ENCODE results near the gene RERE. TPM values are rescaled to one million over a fixed set of nuclear protein-coding genes. Genes with fewer than 3 reads are reported as not detected.
"Not testable (repeated sequence)": the region's sequence is repeated elsewhere in the genome, so short reads cannot be mapped to it uniquely, and the experiment has no call there.

The RERE gene
- total RNA-seq, 1 experiment from 2014 or later: 40.6 TPM

DNA sequence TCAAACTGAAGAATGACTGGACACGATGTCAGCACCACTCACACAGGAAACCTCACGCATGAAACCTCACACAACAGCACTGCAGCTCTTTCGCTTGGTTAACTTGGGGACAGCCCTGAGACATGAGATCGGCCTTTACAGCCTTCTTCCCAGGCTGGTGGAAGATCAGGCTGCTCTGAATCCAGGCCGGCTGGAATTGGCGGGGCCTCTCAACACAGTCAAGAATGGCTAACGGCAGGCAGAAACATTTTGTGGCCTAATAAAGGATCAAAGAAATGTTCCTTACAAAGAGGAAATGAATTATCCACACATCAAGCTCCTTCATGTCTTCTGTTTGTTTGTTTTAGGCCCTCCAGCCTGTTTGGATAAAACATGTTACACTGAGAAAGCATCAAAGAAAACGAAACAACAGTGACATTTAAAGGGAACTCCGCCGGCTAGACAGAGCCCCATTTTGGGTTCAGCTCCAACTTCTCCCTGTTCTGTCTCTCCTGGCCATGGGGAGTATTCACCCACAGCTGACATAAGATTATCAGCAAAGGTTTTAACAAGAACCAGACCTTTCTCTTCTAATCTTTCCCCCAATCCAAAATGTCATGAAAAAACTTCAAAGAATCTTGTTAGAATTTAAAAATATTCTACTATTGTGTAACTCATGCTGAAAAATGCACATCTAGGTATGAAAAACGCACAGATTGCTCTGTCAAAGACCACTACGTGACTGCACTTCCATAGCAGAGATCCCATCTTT lies 368.4 kb downstream of the RERE start:
- no peak overlapping the region for H3K9ac ChIP-seq (ENCODE audit: low read length)
- ATAC-seq: no peak
- intact Hi-C loops (cut with micrococcal nuclease): no loop called here

DNA sequence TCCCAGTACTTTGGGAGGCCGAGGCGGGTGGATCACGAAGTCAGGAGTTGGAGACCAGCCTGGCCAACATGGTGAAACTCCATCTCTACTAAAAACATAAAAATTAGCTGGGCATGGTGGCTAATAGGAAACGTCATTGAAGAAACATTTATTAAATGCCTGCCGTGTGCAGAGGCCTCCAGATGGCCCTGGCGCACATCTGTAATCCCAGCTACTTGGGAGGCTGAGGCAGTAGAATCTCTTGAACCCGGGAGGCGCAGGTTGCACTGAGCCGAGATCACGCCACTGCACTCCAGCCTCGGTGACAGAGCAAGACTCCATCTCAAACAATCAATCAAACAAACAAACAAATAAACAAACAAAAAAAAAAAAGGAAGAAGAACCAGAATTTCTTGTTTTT lies 368.9 kb downstream of the RERE start:
- H3K4me3 ChIP-seq (replicated peaks in 1 of 2; ENCODE audit: low read depth in 1 of 2, low read length in 2 of 2); H3K9me2 ChIP-seq (ENCODE audit: insufficient read depth); H3K27me3 ChIP-seq (ENCODE audit: insufficient read depth, low read length); H3K4me2 ChIP-seq (ENCODE audit: low read length); H4K20me1 ChIP-seq (ENCODE audit: insufficient read depth); RAD21 ChIA-PET (ENCODE audit: low non-redundant PET in 1 of 2, low total read pairs in 2 of 2, uncharacterized antibody in 2 of 2, unreplicated experiment in 2 of 2); H3K27ac ChIP-seq (ENCODE audit: low read depth, low read length); POLR2A ChIA-PET; CTCF ChIA-PET; ATAC-seq; H2AFZ ChIP-seq (ENCODE audit: low read depth, low read length, poor library complexity, severe bottlenecking); H3K79me2 ChIP-seq (ENCODE audit: insufficient read depth, low read length); BruUV-seq (replicated peaks); H3K4me1 ChIP-seq (ENCODE audit: control insufficient read depth in 1 of 2, insufficient read depth in 2 of 2, low read length in 2 of 2); intact Hi-C loops (cut with micrococcal nuclease); H3K36me3 ChIP-seq (ENCODE audit: control insufficient read depth in 1 of 2, insufficient read depth in 2 of 2, low read length in 2 of 2); H3K9ac ChIP-seq (ENCODE audit: low read length); DNase-seq (ENCODE audit: low read depth, low spot score); H3K9me3 ChIP-seq (ENCODE audit: control insufficient read depth in 1 of 2, insufficient read depth in 1 of 2, low read depth in 1 of 2, low read length in 2 of 2): not testable (repeated sequence)

More for the DNA sequence above, 368.4 kb downstream of the RERE start:
- no peak overlapping the region for H3K4me2 ChIP-seq (ENCODE audit: low read length)
- H3K27me3 ChIP-seq (ENCODE audit: insufficient read depth, low read length): no peaks in the 10 kb centered on the region
- H3K9me3 ChIP-seq (ENCODE audit: control insufficient read depth in 1 of 2, insufficient read depth in 1 of 2, low read depth in 1 of 2, low read length in 2 of 2): no peaks in the 10 kb centered on the region
- H2AFZ ChIP-seq (ENCODE audit: low read depth, low read length, poor library complexity, severe bottlenecking): no peak overlapping the region
- H3K79me2 ChIP-seq (ENCODE audit: insufficient read depth, low read length): no peaks in the 10 kb centered on the region; the same call in 1 of the 2 replicates
- POLR2A ChIA-PET: no interaction called here
- RAD21 ChIA-PET (ENCODE audit: low non-redundant PET in 1 of 2, low total read pairs in 2 of 2, uncharacterized antibody in 2 of 2, unreplicated experiment in 2 of 2): no interaction called here
- no peak overlapping the region for H3K4me3 ChIP-seq (replicated peaks in 1 of 2; ENCODE audit: low read depth in 1 of 2, low read length in 2 of 2)
- no peaks in the 10 kb centered on the region for H3K36me3 ChIP-seq (ENCODE audit: control insufficient read depth in 1 of 2, insufficient read depth in 2 of 2, low read length in 2 of 2)
- DNase-seq (ENCODE audit: low read depth, low spot score): no peak
- TF ChIP-seq POLR2A (IDR thresholded peaks at IDR 0.05; ENCODE audit: borderline replicate concordance, extremely low read depth, insufficient read depth, insufficient read length): no peak
- TF ChIP-seq, protein P1, sequence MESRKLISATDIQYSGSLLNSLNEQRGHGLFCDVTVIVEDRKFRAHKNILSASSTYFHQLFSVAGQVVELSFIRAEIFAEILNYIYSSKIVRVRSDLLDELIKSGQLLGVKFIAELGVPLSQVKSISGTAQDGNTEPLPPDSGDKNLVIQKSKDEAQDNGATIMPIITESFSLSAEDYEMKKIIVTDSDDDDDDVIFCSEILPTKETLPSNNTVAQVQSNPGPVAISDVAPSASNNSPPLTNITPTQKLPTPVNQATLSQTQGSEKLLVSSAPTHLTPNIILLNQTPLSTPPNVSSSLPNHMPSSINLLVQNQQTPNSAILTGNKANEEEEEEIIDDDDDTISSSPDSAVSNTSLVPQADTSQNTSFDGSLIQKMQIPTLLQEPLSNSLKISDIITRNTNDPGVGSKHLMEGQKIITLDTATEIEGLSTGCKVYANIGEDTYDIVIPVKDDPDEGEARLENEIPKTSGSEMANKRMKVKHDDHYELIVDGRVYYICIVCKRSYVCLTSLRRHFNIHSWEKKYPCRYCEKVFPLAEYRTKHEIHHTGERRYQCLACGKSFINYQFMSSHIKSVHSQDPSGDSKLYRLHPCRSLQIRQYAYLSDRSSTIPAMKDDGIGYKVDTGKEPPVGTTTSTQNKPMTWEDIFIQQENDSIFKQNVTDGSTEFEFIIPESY (IDR thresholded peaks at IDR 0.05; ENCODE audit: extremely low read depth, insufficient replicate concordance, low read length): no peak
- no peak for TF ChIP-seq ELF1 (IDR thresholded peaks at IDR 0.05; ENCODE audit: borderline replicate concordance, low read depth)
- TF ChIP-seq YY1 (IDR thresholded peaks at IDR 0.05; ENCODE audit: extremely low read depth, insufficient replicate concordance, low read depth, low read length): no peak
- no peak for TF ChIP-seq TCF7L2 (IDR thresholded peaks at IDR 0.05; ENCODE audit: borderline replicate concordance, extremely low read depth, insufficient read depth, insufficient read length)
- no peak for TF ChIP-seq EGR1 (IDR thresholded peaks at IDR 0.05; ENCODE audit: low read depth)
- no peak for TF ChIP-seq SP1 (IDR thresholded peaks at IDR 0.05; ENCODE audit: low read depth)
- TF ChIP-seq EZH2 (IDR thresholded peaks at IDR 0.05): no peak
- no peak for TF ChIP-seq SIN3A (IDR thresholded peaks at IDR 0.05; ENCODE audit: low read depth)
- TF ChIP-seq, protein P2, sequence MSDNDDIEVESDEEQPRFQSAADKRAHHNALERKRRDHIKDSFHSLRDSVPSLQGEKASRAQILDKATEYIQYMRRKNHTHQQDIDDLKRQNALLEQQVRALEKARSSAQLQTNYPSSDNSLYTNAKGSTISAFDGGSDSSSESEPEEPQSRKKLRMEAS (IDR thresholded peaks at IDR 0.05): no peak
- TF ChIP-seq, protein P3, sequence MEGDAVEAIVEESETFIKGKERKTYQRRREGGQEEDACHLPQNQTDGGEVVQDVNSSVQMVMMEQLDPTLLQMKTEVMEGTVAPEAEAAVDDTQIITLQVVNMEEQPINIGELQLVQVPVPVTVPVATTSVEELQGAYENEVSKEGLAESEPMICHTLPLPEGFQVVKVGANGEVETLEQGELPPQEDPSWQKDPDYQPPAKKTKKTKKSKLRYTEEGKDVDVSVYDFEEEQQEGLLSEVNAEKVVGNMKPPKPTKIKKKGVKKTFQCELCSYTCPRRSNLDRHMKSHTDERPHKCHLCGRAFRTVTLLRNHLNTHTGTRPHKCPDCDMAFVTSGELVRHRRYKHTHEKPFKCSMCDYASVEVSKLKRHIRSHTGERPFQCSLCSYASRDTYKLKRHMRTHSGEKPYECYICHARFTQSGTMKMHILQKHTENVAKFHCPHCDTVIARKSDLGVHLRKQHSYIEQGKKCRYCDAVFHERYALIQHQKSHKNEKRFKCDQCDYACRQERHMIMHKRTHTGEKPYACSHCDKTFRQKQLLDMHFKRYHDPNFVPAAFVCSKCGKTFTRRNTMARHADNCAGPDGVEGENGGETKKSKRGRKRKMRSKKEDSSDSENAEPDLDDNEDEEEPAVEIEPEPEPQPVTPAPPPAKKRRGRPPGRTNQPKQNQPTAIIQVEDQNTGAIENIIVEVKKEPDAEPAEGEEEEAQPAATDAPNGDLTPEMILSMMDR (IDR thresholded peaks at IDR 0.05 in 2 of 3, conservative IDR thresholded peaks at IDR 0.05 in 1 of 3; ENCODE audit: borderline replicate concordance in 1 of 3, insufficient read depth in 1 of 3, low read depth in 2 of 3, low read length in 2 of 3): no peak
- H4K20me1 ChIP-seq (ENCODE audit: insufficient read depth): no peaks in the 10 kb centered on the region
- H3K9me2 ChIP-seq (ENCODE audit: insufficient read depth): no peaks in the 10 kb centered on the region
- CTCF ChIA-PET: no interaction called here
- peaks cover 0 to 10% of the 10 kb centered on the region in 2 experiments; a peak in 1 of 4 replicates for H3K4me1 ChIP-seq (ENCODE audit: control insufficient read depth in 1 of 2, insufficient read depth in 2 of 2, low read length in 2 of 2)
- H3K27ac ChIP-seq (ENCODE audit: low read depth, low read length): no peak overlapping the region
- BruUV-seq (replicated peaks): no TSS peak
